ENCODE data around the gene ADCK2. TPM values are rescaled to one million over a fixed set of nuclear protein-coding genes. Genes with fewer than 3 reads are reported as not detected.
"Not testable (repeated sequence)": the region's sequence is repeated elsewhere in the genome, so short reads cannot be mapped to it uniquely, and the experiment has no call there.

ADCK2 gene
- total RNA-seq, 4 donors from 2014 or later = 19.2 to 43.5 (median 26.8) TPM

- intact Hi-C loops (cut with DNase I) = no loop called here
- DNase-seq (ENCODE audit: extremely low spot score) = peak; percentile 60
- Histone ChIP-seq H3K9me3 (no peaks in the 10 kb centered on the region), H3K36me3 (peaks cover 11 to 48% (median 44%) of the 10 kb centered on the region in 4 donors), H3K27ac (replicated peaks in 1 of 4) (no peak overlapping the region), H3K4me1 (peaks cover 4 to 13% (median 6%) of the 10 kb centered on the region in 4 donors), H3K27me3 (no peaks in the 10 kb centered on the region), H3K4me3 (no peak overlapping the region)
- TF ChIP-seq POLR2AphosphoS5 (IDR thresholded peaks at IDR 0.05) (no peak), CTCF (IDR thresholded peaks at IDR 0.05) (no peak), POLR2A (IDR thresholded peaks at IDR 0.05; ENCODE audit: low read depth) (no peak), EP300 (IDR thresholded peaks at IDR 0.05) (no peak)
- 94% methylated on average over 2 of the region's 2 CpGs for WGBS
These were observed 31.5 kb downstream of the ADCK2 start for GRCh38 chr7:140704205-140704604.

- Histone ChIP-seq H3K4me1 (peaks cover 0 to 4% (median 0%) of the 10 kb centered on the region in 4 donors), H3K4me3 (no peak overlapping the region), H3K36me3 (peaks cover 11 to 48% (median 44%) of the 10 kb centered on the region in 4 donors), H3K27me3 (no peaks in the 10 kb centered on the region), H3K27ac (replicated peaks in 1 of 4) (no peak overlapping the region), H3K9me3 (no peaks in the 10 kb centered on the region)
- peak; percentile 47 for DNase-seq (ENCODE audit: extremely low spot score)
- TF ChIP-seq POLR2AphosphoS5 (IDR thresholded peaks at IDR 0.05) (no peak), EP300 (IDR thresholded peaks at IDR 0.05) (no peak), CTCF (IDR thresholded peaks at IDR 0.05) (no peak), POLR2A (IDR thresholded peaks at IDR 0.05; ENCODE audit: low read depth) (no peak)
- WGBS = 93% methylated on average over 5 of the region's 5 CpGs
- intact Hi-C loops (cut with DNase I) = no loop called here
These were observed 34.4 kb downstream of the ADCK2 start for GRCh38 chr7:140707132-140707531.

GRCh38 chr7:140708764-140709163 lies 36.0 kb downstream of the ADCK2 start:
- WGBS = 95% methylated on average over 4 of the region's 4 CpGs
- intact Hi-C loops (cut with DNase I); H3K4me3 ChIP-seq; H3K27ac ChIP-seq (replicated peaks in 1 of 4); H3K27me3 ChIP-seq; DNase-seq (ENCODE audit: extremely low spot score); H3K4me1 ChIP-seq; H3K9me3 ChIP-seq: not testable (repeated sequence)
- H3K36me3 ChIP-seq = peaks cover 11 to 37% (median 35%) of the 10 kb centered on the region in 4 donors

- H3K27me3 ChIP-seq; H3K36me3 ChIP-seq; DNase-seq (ENCODE audit: extremely low spot score); intact Hi-C loops (cut with DNase I); H3K9me3 ChIP-seq; H3K27ac ChIP-seq (replicated peaks in 1 of 4); H3K4me3 ChIP-seq; H3K4me1 ChIP-seq: not testable (repeated sequence)
These were observed 39.6 kb downstream of the ADCK2 start for GRCh38 chr7:140712392-140712791.

- TF ChIP-seq EP300 (IDR thresholded peaks at IDR 0.05) = no peak
- no peak for TF ChIP-seq POLR2AphosphoS5 (IDR thresholded peaks at IDR 0.05)
- no peak overlapping the region for H3K27ac ChIP-seq (replicated peaks in 1 of 4)
- peaks cover 0 to 3% (median 0%) of the 10 kb centered on the region in 4 donors for H3K36me3 ChIP-seq
- no peaks in the 10 kb centered on the region for H3K9me3 ChIP-seq
- no peak overlapping the region for H3K4me3 ChIP-seq
- no peak for DNase-seq (ENCODE audit: extremely low spot score)
- intact Hi-C loops (cut with DNase I) = no loop called here
- H3K27me3 ChIP-seq = no peaks in the 10 kb centered on the region
- 96% methylated on average over 9 of the region's 10 CpGs for WGBS
- no peaks in the 10 kb centered on the region for H3K4me1 ChIP-seq
These were observed 41.7 kb downstream of the ADCK2 start for GRCh38 chr7:140714331-140715040.

GRCh38 chr7:140719721-140720120 lies 47.0 kb downstream of the ADCK2 start:
- Histone ChIP-seq H3K27me3 (no peaks in the 10 kb centered on the region), H3K4me3 (no peak overlapping the region), H3K9me3 (no peaks in the 10 kb centered on the region), H3K27ac (replicated peaks in 1 of 4) (no peak overlapping the region), H3K4me1 (no peaks in the 10 kb centered on the region), H3K36me3 (peaks cover 0 to 13% (median 2%) of the 10 kb centered on the region in 4 donors)
- intact Hi-C loops (cut with DNase I) = no loop called here
- TF ChIP-seq CTCF (IDR thresholded peaks at IDR 0.05) (no peak), POLR2AphosphoS5 (IDR thresholded peaks at IDR 0.05) (no peak)
- 84% methylated on average over 5 of the region's 5 CpGs for WGBS
- no peak for DNase-seq (ENCODE audit: extremely low spot score)
